AG20443 (cell line): ENCODE results near the gene CTAGE4.
"Not testable (repeated sequence)": the region's sequence is repeated elsewhere in the genome, so short reads cannot be mapped to it uniquely, and the experiment has no call there.

Experiments used
- DNase-seq: peaks from one replicate; pipeline ENCODE4 v3.0.0; 2012; ENCODE audit warnings: low spot score, mixed read lengths

The CTAGE4 gene

GRCh38 chr7:144183166-144183565 is at the start of gene CTAGE4:
Gene CTAGE4 (plus strand): TSS chr7:144183466. CDS start chr7:144183504, 38 bp downstream.
- DNase-seq = not testable (repeated sequence)

GRCh38 chr7:144134116-144134515 is 49.1 kb upstream of the CTAGE4 start:
- DNase-seq = no peak

GRCh38 chr7:144137501-144137900 is 45.8 kb upstream of the CTAGE4 start:
- no peak for DNase-seq

- DNase-seq = no peak
Measured at GRCh38 chr7:144142187-144142586, 41.1 kb upstream of the CTAGE4 start.

- DNase-seq = no peak
Measured at GRCh38 chr7:144144426-144144825, 38.8 kb upstream of the CTAGE4 start.

- DNase-seq = no peak
Measured at GRCh38 chr7:144148224-144148827, 34.9 kb upstream of the CTAGE4 start.

- DNase-seq = no peak
Measured at GRCh38 chr7:144158861-144159260, 24.4 kb upstream of the CTAGE4 start.

- no peak for DNase-seq
Measured at GRCh38 chr7:144164784-144165183, 18.5 kb upstream of the CTAGE4 start.

- not testable (repeated sequence) for DNase-seq
Measured at GRCh38 chr7:144171594-144172350, 11.5 kb upstream of the CTAGE4 start.

- DNase-seq = no peak
Measured at GRCh38 chr7:144174613-144175012, 8.7 kb upstream of the CTAGE4 start.

- DNase-seq = not testable (repeated sequence)
Measured at GRCh38 chr7:144178380-144179164, 4.7 kb upstream of the CTAGE4 start.

GRCh38 chr7:144179165-144179479 is 4.1 kb upstream of the CTAGE4 start:
- not testable (repeated sequence) for DNase-seq

- DNase-seq = not testable (repeated sequence)
Measured at GRCh38 chr7:144187848-144188247, 4.6 kb downstream of the CTAGE4 start.

- DNase-seq = not testable (repeated sequence)
Measured at GRCh38 chr7:144188578-144189171, 5.4 kb downstream of the CTAGE4 start.

- DNase-seq = not testable (repeated sequence)
Measured at GRCh38 chr7:144193782-144194181, 10.5 kb downstream of the CTAGE4 start.

- not testable (repeated sequence) for DNase-seq
Measured at GRCh38 chr7:144194453-144194852, 11.2 kb downstream of the CTAGE4 start.

GRCh38 chr7:144195212-144195872 is 12.1 kb downstream of the CTAGE4 start, which contains the start of gene ARHGEF35:
Gene ARHGEF35 (minus strand): TSS chr7:144195833. CDS start chr7:144188383, 7,450 bp downstream.
- not testable (repeated sequence) for DNase-seq

- not testable (repeated sequence) for DNase-seq
Measured at GRCh38 chr7:144198934-144199333, 15.7 kb downstream of the CTAGE4 start.

- not testable (repeated sequence) for DNase-seq
Measured at GRCh38 chr7:144201978-144202377, 18.7 kb downstream of the CTAGE4 start.

GRCh38 chr7:144203086-144203485 is 19.8 kb downstream of the CTAGE4 start:
- DNase-seq = not testable (repeated sequence)

GRCh38 chr7:144205306-144205705 is 22.0 kb downstream of the CTAGE4 start:
- not testable (repeated sequence) for DNase-seq

- not testable (repeated sequence) for DNase-seq
Measured at GRCh38 chr7:144217200-144217599, 33.9 kb downstream of the CTAGE4 start.
